Trophoblast cell (in vitro differentiated cells and primary cell): ENCODE measurements around the gene PARP8.

Source experiments
- DNase-seq, 2 donors: peaks; one replicate each; pipeline ENCODE4 v3.0.0-alpha.2; 2016
- H2AFZ ChIP-seq: 2 replicates; pipeline ENCODE4 v1.6.1; 2013; ENCODE audit warnings: low read length, moderate library complexity, mild to moderate bottlenecking; ENCODE audit not compliant: insufficient read depth, poor library complexity
- H2AK5ac ChIP-seq: 2 replicates; pipeline ENCODE4 v1.6.1; 2013; ENCODE audit warnings: mild to moderate bottlenecking, low read length
- H2BK120ac ChIP-seq: 2 replicates; pipeline ENCODE4 v1.6.1; 2013; ENCODE audit warnings: low read length, mild to moderate bottlenecking, moderate library complexity; ENCODE audit not compliant: insufficient read depth, poor library complexity
- H2BK12ac ChIP-seq: 2 replicates; pipeline ENCODE4 v1.6.1; 2013; ENCODE audit warnings: mild to moderate bottlenecking, low read length, moderate library complexity
- H2BK5ac ChIP-seq: 2 replicates; pipeline ENCODE4 v1.6.1; 2013; ENCODE audit warnings: low read length, low read depth, moderate library complexity, mild to moderate bottlenecking; ENCODE audit not compliant: poor library complexity
- H3K14ac ChIP-seq: 2 replicates; pipeline ENCODE4 v1.6.1; 2013; ENCODE audit warnings: mild to moderate bottlenecking, low read length
- H3K18ac ChIP-seq: 2 replicates; pipeline ENCODE4 v1.6.1; 2013; ENCODE audit warnings: mild to moderate bottlenecking, low read length
- H3K23ac ChIP-seq: 2 replicates; pipeline ENCODE4 v1.6.1; 2013; ENCODE audit warnings: low read length
- H3K27ac ChIP-seq: 2 replicates; pipeline ENCODE4 v1.5.1; 2013; ENCODE audit warnings: low read depth, mild to moderate bottlenecking, inconsistent platforms, low read length, moderate library complexity
- H3K27me3 ChIP-seq: 2 replicates; pipeline ENCODE4 v1.6.1; 2013; ENCODE audit warnings: inconsistent platforms, mild to moderate bottlenecking, low read length, moderate library complexity; ENCODE audit not compliant: insufficient read depth
- H3K36me3 ChIP-seq, 2 experiments: 1 replicate in 1 of 2; 2 replicates in 1 of 2; pipeline ENCODE4 v1.6.1; 2013; ENCODE audit warnings: low read length in 2 of 2, mild to moderate bottlenecking in 2 of 2, moderate library complexity in 1 of 2; ENCODE audit not compliant: insufficient read depth in 2 of 2, control insufficient read depth in 1 of 2
- H3K4ac ChIP-seq: 2 replicates; pipeline ENCODE4 v1.6.1; 2013; ENCODE audit warnings: low read depth, mild to moderate bottlenecking, low read length, moderate library complexity
- H3K4me1 ChIP-seq, 2 experiments: 1 replicate in 1 of 2; 2 replicates in 1 of 2; pipeline ENCODE4 v1.6.1; 2013; ENCODE audit warnings: low read length in 2 of 2, mild to moderate bottlenecking in 2 of 2, moderate library complexity in 1 of 2; ENCODE audit not compliant: insufficient read depth in 2 of 2, control insufficient read depth in 1 of 2
- H3K4me2 ChIP-seq: 2 replicates; pipeline ENCODE4 v1.6.1; 2013; ENCODE audit warnings: inconsistent platforms, mild to moderate bottlenecking, low read length, moderate library complexity
- H3K4me3 ChIP-seq: 2 replicates; pipeline ENCODE4 v1.5.1; 2013; ENCODE audit warnings: mild to moderate bottlenecking, low read depth, low read length, inconsistent platforms
- H3K79me1 ChIP-seq: one replicate; pipeline ENCODE4 v1.6.1; 2013; ENCODE audit warnings: low read length
- H3K79me2 ChIP-seq: 2 replicates; pipeline ENCODE4 v1.6.1; 2013; ENCODE audit warnings: low read length, mild to moderate bottlenecking; ENCODE audit not compliant: control insufficient read depth, insufficient read depth, poor library complexity
- H3K9ac ChIP-seq: 2 replicates; pipeline ENCODE4 v1.6.1; 2013; ENCODE audit warnings: mild to moderate bottlenecking, low read length
- H3K9me3 ChIP-seq: 2 replicates; pipeline ENCODE4 v1.6.1; 2013; ENCODE audit warnings: low read depth, mild to moderate bottlenecking, control low read depth, inconsistent platforms, low read length; ENCODE audit not compliant: insufficient read depth
- H4K12ac ChIP-seq: 2 replicates; pipeline ENCODE4 v1.6.1; 2013; ENCODE audit warnings: low read depth, mild to moderate bottlenecking, low read length, moderate library complexity
- H4K8ac ChIP-seq: 2 replicates; pipeline ENCODE4 v1.6.1; 2013; ENCODE audit warnings: low read depth, mild to moderate bottlenecking, low read length, moderate library complexity
- H4K91ac ChIP-seq: one replicate; pipeline ENCODE4 v1.6.1; 2013; ENCODE audit warnings: low read depth, mild to moderate bottlenecking, low read length, moderate library complexity
- WGBS: extraction: QIAGEN DNeasy Blood & Tissue Kit; methylation state at CpG from one replicate; pipeline ENCODE4 v1.1.7; 2013; ENCODE audit warnings: missing lambda C conversion rate; ENCODE audit not compliant: insufficient read length, insufficient coverage; ENCODE audit errors: extremely low coverage; 5-methylcytosine and 5-hydroxymethylcytosine counted together

The PARP8 gene

GRCh38 chr5:50766042-50766441 is 99.6 kb downstream of the PARP8 start:
- Histone ChIP-seq H3K14ac (no peak overlapping the region), H2AFZ (no peak overlapping the region), H2BK5ac (no peak overlapping the region), H4K12ac (no peak overlapping the region), H2AK5ac (no peak overlapping the region), H4K8ac (no peak overlapping the region), H3K23ac (no peak overlapping the region), H3K4me1 (no peaks in the 10 kb centered on the region), H3K9me3 (no peaks in the 10 kb centered on the region), H2BK12ac (no peak overlapping the region), H3K18ac (no peak overlapping the region), H3K4me3 (no peak overlapping the region), H3K79me2 (no peaks in the 10 kb centered on the region), H3K4me2 (no peak overlapping the region), H3K4ac (no peak overlapping the region), H3K79me1 (no peaks in the 10 kb centered on the region), H4K91ac (no peak overlapping the region), H3K9ac (no peak overlapping the region), H2BK120ac (no peak overlapping the region), H3K36me3 (no peaks in the 10 kb centered on the region), H3K27me3 (no peaks in the 10 kb centered on the region), H3K27ac (no peak overlapping the region)
- no CpG with 5 or more reads among the region's 2 CpGs for WGBS
- DNase-seq, result no peak

- Histone ChIP-seq H3K4me3 (no peak overlapping the region), H3K4me1 (no peaks in the 10 kb centered on the region), H3K9ac (no peak overlapping the region), H3K4ac (no peak overlapping the region), H4K8ac (no peak overlapping the region), H2BK5ac (no peak overlapping the region), H2BK120ac (no peak overlapping the region), H3K36me3 (no peaks in the 10 kb centered on the region), H2AFZ (no peak overlapping the region), H2AK5ac (no peak overlapping the region), H3K79me1 (no peaks in the 10 kb centered on the region), H3K18ac (no peak overlapping the region), H3K79me2 (no peaks in the 10 kb centered on the region), H3K9me3 (no peaks in the 10 kb centered on the region), H3K4me2 (no peak overlapping the region), H4K12ac (no peak overlapping the region), H4K91ac (no peak overlapping the region), H3K27ac (no peak overlapping the region), H3K23ac (no peak overlapping the region), H3K14ac (no peak overlapping the region), H2BK12ac (no peak overlapping the region), H3K27me3 (no peaks in the 10 kb centered on the region)
- WGBS, result no CpG with 5 or more reads among the region's 5 CpGs
- DNase-seq, result no peak
Measured at GRCh38 chr5:50766462-50766861, 100.0 kb downstream of the PARP8 start.

- no peak overlapping the region for H2BK12ac ChIP-seq
Measured at GRCh38 chr5:50766967-50767366, 100.5 kb downstream of the PARP8 start.

GRCh38 chr5:50767588-50767987 is 101.2 kb downstream of the PARP8 start:
- Histone ChIP-seq H3K27ac (no peak overlapping the region), H3K79me2 (no peaks in the 10 kb centered on the region), H3K4me3 (no peak overlapping the region), H2AK5ac (no peak overlapping the region), H3K14ac (no peak overlapping the region), H3K9me3 (no peaks in the 10 kb centered on the region), H2BK12ac (no peak overlapping the region), H2AFZ (no peak overlapping the region), H3K36me3 (no peaks in the 10 kb centered on the region), H4K91ac (no peak overlapping the region), H3K79me1 (no peaks in the 10 kb centered on the region), H3K27me3 (no peaks in the 10 kb centered on the region), H2BK5ac (no peak overlapping the region), H3K4ac (no peak overlapping the region), H3K4me1 (no peaks in the 10 kb centered on the region), H3K18ac (no peak overlapping the region), H3K23ac (no peak overlapping the region), H4K12ac (no peak overlapping the region), H2BK120ac (no peak overlapping the region), H4K8ac (no peak overlapping the region), H3K9ac (no peak overlapping the region), H3K4me2 (no peak overlapping the region)
- DNase-seq, result no peak
- WGBS, result no CpG with 5 or more reads among the region's 1 CpG

More at GRCh38 chr5:50766967-50767366, 100.5 kb downstream of the PARP8 start:
- no peak overlapping the region for H2AK5ac ChIP-seq
- no peak overlapping the region for H4K91ac ChIP-seq
- no peaks in the 10 kb centered on the region for H3K4me1 ChIP-seq
- no peak overlapping the region for H3K9ac ChIP-seq
- no peak overlapping the region for H2AFZ ChIP-seq
- no peaks in the 10 kb centered on the region for H3K9me3 ChIP-seq
- H3K79me1 ChIP-seq, result no peaks in the 10 kb centered on the region
- H3K4me2 ChIP-seq, result no peak overlapping the region
- no peak overlapping the region for H4K8ac ChIP-seq
- H3K4me3 ChIP-seq, result no peak overlapping the region
- no peaks in the 10 kb centered on the region for H3K36me3 ChIP-seq
- no peak overlapping the region for H3K14ac ChIP-seq
- WGBS, result no CpG with 5 or more reads among the region's 2 CpGs
- peak in 1 of 2 donors; percentile 28 for DNase-seq
- H3K79me2 ChIP-seq, result no peaks in the 10 kb centered on the region
- H2BK120ac ChIP-seq, result no peak overlapping the region
- H3K23ac ChIP-seq, result no peak overlapping the region
- no peak overlapping the region for H3K18ac ChIP-seq
- no peaks in the 10 kb centered on the region for H3K27me3 ChIP-seq
- H3K27ac ChIP-seq, result no peak overlapping the region
- H2BK5ac ChIP-seq, result no peak overlapping the region
- no peak overlapping the region for H3K4ac ChIP-seq
- no peak overlapping the region for H4K12ac ChIP-seq
